ENCODE data around the gene EHD3. TPM values are rescaled to one million over a fixed set of nuclear protein-coding genes. Genes with fewer than 3 reads are reported as not detected.

EHD3 gene
- total and polyA plus RNA-seq, 2 of the 8 experiments (the other 6 are each of a cell fraction or from before 2014, with no cell fraction given), result 9.3 to 12.0 TPM

DNA sequence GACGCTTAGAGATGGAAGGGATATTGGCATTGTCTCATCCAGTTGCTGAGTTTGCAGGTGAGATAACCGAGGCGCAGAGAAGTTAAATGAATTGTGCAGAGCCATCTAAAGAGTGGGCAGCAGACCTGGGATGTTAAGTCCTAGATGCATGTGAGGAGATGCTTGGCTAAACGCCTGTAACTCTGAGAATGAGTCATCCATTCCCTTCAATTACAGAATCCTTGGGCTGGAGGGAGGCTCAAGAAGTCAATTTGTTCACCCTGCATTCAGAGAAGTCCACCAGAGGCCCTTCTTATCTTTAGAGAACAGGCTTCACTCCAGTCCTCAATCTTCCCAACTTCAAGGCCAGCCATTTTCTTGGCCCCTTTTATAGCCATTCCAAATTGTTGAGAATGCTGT, 1.6 kb downstream of the EHD3 start:
- H2AFZ ChIP-seq (ENCODE audit: low read length), result no peak overlapping the region
- H2BK120ac ChIP-seq (replicated peaks; ENCODE audit: low read depth, low read length), result no peak overlapping the region
- H2BK20ac ChIP-seq (ENCODE audit: low read length), result no peak overlapping the region
- H2BK5ac ChIP-seq (ENCODE audit: low read depth, low read length), result no peak overlapping the region
- H3K4me3 ChIP-seq (ENCODE audit: extremely low read depth in 1 of 4, insufficient read depth in 2 of 4, low read depth in 3 of 4, low read length in 4 of 4), result no peak overlapping the region
- no peak overlapping the region for H3K56ac ChIP-seq (replicated peaks; ENCODE audit: insufficient read length, low read depth, low read length)
- FAIRE-seq (no peak), DNase-seq (ENCODE audit: low read depth in 1 of 2, low spot score in 2 of 2) (peak in 1 of 2 experiments; percentile 22)
- H3K27ac ChIP-seq (ENCODE audit: low read depth, low read length), result no peak overlapping the region
- H4K5ac ChIP-seq (ENCODE audit: insufficient read length, low read depth, low read length), result no peak overlapping the region
- H2BK12ac ChIP-seq (ENCODE audit: low read depth, low read length), result no peak overlapping the region
- no peak overlapping the region for H3K18ac ChIP-seq (ENCODE audit: extremely low read depth, low read length)
- no peak overlapping the region for H3K23ac ChIP-seq (ENCODE audit: insufficient read length)
- H3K4ac ChIP-seq (replicated peaks; ENCODE audit: insufficient read length, low read depth, low read length), result no peak overlapping the region
- no peak overlapping the region for H3K14ac ChIP-seq (ENCODE audit: insufficient read length)
- H3K23me2 ChIP-seq (ENCODE audit: low read depth, low read length), result peaks cover 5% of the 10 kb centered on the region; the same call in 1 of the 2 replicates
- POLR2A ChIA-PET (ENCODE audit: partially characterized antibody), result interaction anchor here (1.9 kb wide), 1 partner anchor 20 kb away, joined by 10 read pairs; no protein-coding TSS in a partner anchor
- H3K4me1 ChIP-seq (replicated peaks in 1 of 4; ENCODE audit: control insufficient read depth in 3 of 4, insufficient read depth in 4 of 4, low read length in 3 of 4), result peaks cover 4 to 6% (median 4%) of the 10 kb centered on the region in 4 experiments; a peak in 5 of 7 replicates
- H3K36me3 ChIP-seq (ENCODE audit: control insufficient read depth in 2 of 4, insufficient read depth in 4 of 4, low read length in 3 of 4), result no peaks in the 10 kb centered on the region
- no peaks in the 10 kb centered on the region for H3K79me2 ChIP-seq (ENCODE audit: control insufficient read depth in 1 of 2, insufficient read depth in 2 of 2, low read length in 2 of 2)
- no peak overlapping the region for H2AK5ac ChIP-seq (ENCODE audit: low read depth, low read length)
- CTCF ChIA-PET (ENCODE audit: partially characterized antibody), result interaction anchor here (0.6 to 3.3 kb wide), 2 partner anchors 84 to 98 kb away, joined by 3 to 30 read pairs; no protein-coding TSS in a partner anchor
- TF ChIP-seq POLR2AphosphoS5 (IDR thresholded peaks at IDR 0.05; ENCODE audit: low read depth, low read length), result no peak
- TF ChIP-seq TAF1 (IDR thresholded peaks at IDR 0.05; ENCODE audit: low read depth, low read length), result no peak
- TF ChIP-seq SUZ12 (IDR thresholded peaks at IDR 0.05; ENCODE audit: low read length), result no peak
- TF ChIP-seq BCL11A (IDR thresholded peaks at IDR 0.05; ENCODE audit: low read depth in 2 of 2, low read length in 2 of 2), result no peak
- H3K4me2 ChIP-seq (ENCODE audit: insufficient read depth in 1 of 2, low read depth in 2 of 2, low read length in 2 of 2), result peak overlapping the region; percentile 88 to 91; a peak in 2 of 4 replicates
- H4K20me1 ChIP-seq (replicated peaks in 1 of 2; ENCODE audit: control insufficient read depth in 1 of 2, insufficient read depth in 2 of 2, low read length in 2 of 2), result peaks cover 0 to 1% of the 10 kb centered on the region in 2 experiments
- WGBS, 2 experiments (ENCODE audit: extremely low coverage in 1 of 2, insufficient coverage in 1 of 2, insufficient read length in 1 of 2, insufficient replicate concordance in 2 of 2, low coverage in 1 of 2, low lambda C conversion rate in 2 of 2, missing lambda C conversion rate in 1 of 2), result 88% methylated on average over 4 of the region's 4 CpGs; no CpG with 5 or more reads in 1 of the 2 experiments
- no peaks in the 10 kb centered on the region for H3K79me1 ChIP-seq (ENCODE audit: low read depth, low read length)
- H3K9me3 ChIP-seq (ENCODE audit: insufficient read depth in 2 of 2, low read depth in 1 of 2, low read length in 1 of 2), result no peaks in the 10 kb centered on the region
- H3K9ac ChIP-seq (replicated peaks in 1 of 4; ENCODE audit: extremely low read depth in 1 of 4, low read depth in 3 of 4, low read length in 3 of 4), result no peak overlapping the region
- H3K27me3 ChIP-seq (replicated peaks in 1 of 4; ENCODE audit: control insufficient read depth in 3 of 4, extremely low read depth in 1 of 4, insufficient read depth in 3 of 4, low read length in 3 of 4), result peaks cover 0 to 8% (median 5%) of the 10 kb centered on the region in 4 experiments; a peak in 4 of 7 replicates
- H4K91ac ChIP-seq (replicated peaks; ENCODE audit: insufficient read length, low read length), result no peak overlapping the region
- H2BK15ac ChIP-seq (ENCODE audit: low read length), result no peak overlapping the region
- no peak overlapping the region for H4K8ac ChIP-seq (ENCODE audit: extremely low read depth, insufficient read depth, low read length)

Data from H1 (cell line).